Measurements from ENCODE around the gene LSAMP.

- TF ChIP-seq POLR2A (IDR thresholded peaks at IDR 0.05; ENCODE audit: low read depth, low read length) = no peak
- no peak for TF ChIP-seq POLR2AphosphoS5 (IDR thresholded peaks at IDR 0.05; ENCODE audit: low read depth, low read length)
- TF ChIP-seq TAF1 (IDR thresholded peaks at IDR 0.05; ENCODE audit: low read depth, low read length) = no peak
- no peak for TF ChIP-seq SPI1 (IDR thresholded peaks at IDR 0.05; ENCODE audit: low read depth, low read length)
- TF ChIP-seq PAX5 (IDR thresholded peaks at IDR 0.05; ENCODE audit: insufficient read depth, low read length, severe bottlenecking) = no peak
These were observed 206.3 kb downstream of the LSAMP start for GRCh38 chr3:116238846-116239565.

Data from GM12891 (cell line).